HepG2 (cell line): ENCODE data around the gene CTDP1.

ENCODE experiments used
- CREB1 ChIP-seq, 2 experiments: fragments of 450-650 bp in 1 of 2; IDR thresholded peaks; 2 replicates each; pipeline ENCODE4 v1.6.1; 2016 to 2017; ENCODE audit warnings: control low read depth in 1 of 2, mild to moderate bottlenecking in 1 of 2, missing compliant biosample characterization in 1 of 2, missing genetic modification characterization in 1 of 2
- MYNN ChIP-seq: sonication (generic); formaldehyde crosslinking; IDR thresholded peaks from 2 replicates; pipeline ENCODE4 v1.4.0; 2020; ENCODE audit warnings: mild to moderate bottlenecking, low read depth, missing genetic modification reagents
- NFKBIZ ChIP-seq: IDR thresholded peaks from 2 replicates; pipeline ENCODE4 v1.6.1; 2018; ENCODE audit warnings: missing genetic modification reagents, missing compliant biosample characterization
- POLR2A ChIP-seq, 2 experiments: IDR thresholded peaks; 2 replicates each; pipeline ENCODE4 v1.6.1; 2011; ENCODE audit warnings: low read depth in 2 of 2, low read length in 2 of 2, mild to moderate bottlenecking in 1 of 2, moderate library complexity in 1 of 2; ENCODE audit not compliant: insufficient read depth in 1 of 2
- TAF1 ChIP-seq: sonication (generic); formaldehyde crosslinking; IDR thresholded peaks from 2 replicates; pipeline ENCODE4 v1.4.0; 2020; ENCODE audit warnings: missing genetic modification reagents
- ZFP36 ChIP-seq: fragments of 150-350 bp; IDR thresholded peaks from 2 replicates; pipeline ENCODE4 v1.6.1; 2018; ENCODE audit warnings: borderline replicate concordance, low read length, low read depth; ENCODE audit not compliant: partially characterized antibody
- ZSCAN29 ChIP-seq: sonication (generic); formaldehyde crosslinking; conservative IDR thresholded peaks from 2 replicates; pipeline ENCODE4 v1.4.0; 2020; ENCODE audit warnings: mild to moderate bottlenecking, missing genetic modification reagents
- TF ChIP-seq, protein P1 (sequence below), 2 experiments: IDR thresholded peaks; 2 replicates each; pipeline ENCODE4 v1.6.1; 2011 to 2012; ENCODE audit warnings: low read length in 2 of 2, borderline replicate concordance in 1 of 2, low read depth in 1 of 2, mild to moderate bottlenecking in 1 of 2, moderate library complexity in 1 of 2
- TF ChIP-seq, protein P2 (sequence below): sonication (generic); formaldehyde crosslinking; IDR thresholded peaks from 2 replicates; pipeline ENCODE4 v1.5.0; 2020; ENCODE audit warnings: mild to moderate bottlenecking, missing genetic modification reagents, moderate library complexity
- TF ChIP-seq, protein P3 (sequence below): sonication (generic); formaldehyde crosslinking; IDR thresholded peaks from 2 replicates; pipeline ENCODE4 v1.4.0; 2020; ENCODE audit warnings: missing genetic modification reagents
- TF ChIP-seq, protein P4 (sequence below): sonication (generic); formaldehyde crosslinking; IDR thresholded peaks from 2 replicates; pipeline ENCODE4 v1.4.0; 2020; ENCODE audit warnings: missing genetic modification reagents, mild to moderate bottlenecking, borderline replicate concordance
- TF ChIP-seq, protein P5 (sequence below): sonication (generic); formaldehyde crosslinking; IDR thresholded peaks from 2 replicates; pipeline ENCODE4 v1.4.0; 2020; ENCODE audit warnings: mild to moderate bottlenecking, missing genetic modification reagents

DNA sequence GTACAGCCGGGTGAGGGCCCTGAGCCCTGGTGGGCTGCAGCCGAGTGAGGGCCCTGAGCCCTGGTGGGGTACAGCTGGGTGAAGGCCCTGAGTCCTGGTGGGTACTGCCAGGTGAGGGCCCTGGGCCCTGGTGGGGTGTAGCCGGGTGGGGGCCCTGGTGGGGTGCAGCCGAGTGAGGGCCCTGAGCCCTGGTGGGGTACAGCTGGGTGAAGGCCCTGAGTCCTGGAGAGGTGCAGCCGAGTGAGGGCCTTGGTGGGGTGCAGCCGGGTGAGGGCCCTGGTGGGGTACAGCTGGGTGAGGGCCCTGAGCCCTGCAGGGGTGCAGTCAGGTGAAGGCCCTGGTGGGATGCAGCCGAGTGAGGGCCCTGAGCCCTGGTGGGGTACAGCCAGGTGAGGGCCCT lies 37.5 kb downstream of the CTDP1 start:
- TF ChIP-seq POLR2A (IDR thresholded peaks at IDR 0.05; ENCODE audit: insufficient read depth in 1 of 2, low read depth in 2 of 2, low read length in 2 of 2) (no peak), TAF1 (CRISPR knock-in tag) (no peak), NFKBIZ (CRISPR knock-in tag) (no peak), ZFP36 (no peak), ZSCAN29 (CRISPR knock-in tag) (no peak), CREB1 (IDR thresholded peaks at IDR 0.05) (no peak), CREB1 (CRISPR knock-in tag; IDR thresholded peaks at IDR 0.05) (no peak), MYNN (no peak)
- TF ChIP-seq, protein P1, sequence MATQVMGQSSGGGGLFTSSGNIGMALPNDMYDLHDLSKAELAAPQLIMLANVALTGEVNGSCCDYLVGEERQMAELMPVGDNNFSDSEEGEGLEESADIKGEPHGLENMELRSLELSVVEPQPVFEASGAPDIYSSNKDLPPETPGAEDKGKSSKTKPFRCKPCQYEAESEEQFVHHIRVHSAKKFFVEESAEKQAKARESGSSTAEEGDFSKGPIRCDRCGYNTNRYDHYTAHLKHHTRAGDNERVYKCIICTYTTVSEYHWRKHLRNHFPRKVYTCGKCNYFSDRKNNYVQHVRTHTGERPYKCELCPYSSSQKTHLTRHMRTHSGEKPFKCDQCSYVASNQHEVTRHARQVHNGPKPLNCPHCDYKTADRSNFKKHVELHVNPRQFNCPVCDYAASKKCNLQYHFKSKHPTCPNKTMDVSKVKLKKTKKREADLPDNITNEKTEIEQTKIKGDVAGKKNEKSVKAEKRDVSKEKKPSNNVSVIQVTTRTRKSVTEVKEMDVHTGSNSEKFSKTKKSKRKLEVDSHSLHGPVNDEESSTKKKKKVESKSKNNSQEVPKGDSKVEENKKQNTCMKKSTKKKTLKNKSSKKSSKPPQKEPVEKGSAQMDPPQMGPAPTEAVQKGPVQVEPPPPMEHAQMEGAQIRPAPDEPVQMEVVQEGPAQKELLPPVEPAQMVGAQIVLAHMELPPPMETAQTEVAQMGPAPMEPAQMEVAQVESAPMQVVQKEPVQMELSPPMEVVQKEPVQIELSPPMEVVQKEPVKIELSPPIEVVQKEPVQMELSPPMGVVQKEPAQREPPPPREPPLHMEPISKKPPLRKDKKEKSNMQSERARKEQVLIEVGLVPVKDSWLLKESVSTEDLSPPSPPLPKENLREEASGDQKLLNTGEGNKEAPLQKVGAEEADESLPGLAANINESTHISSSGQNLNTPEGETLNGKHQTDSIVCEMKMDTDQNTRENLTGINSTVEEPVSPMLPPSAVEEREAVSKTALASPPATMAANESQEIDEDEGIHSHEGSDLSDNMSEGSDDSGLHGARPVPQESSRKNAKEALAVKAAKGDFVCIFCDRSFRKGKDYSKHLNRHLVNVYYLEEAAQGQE (IDR thresholded peaks at IDR 0.05; ENCODE audit: borderline replicate concordance in 1 of 2, low read depth in 1 of 2, low read length in 2 of 2): no peak
- TF ChIP-seq, protein P2, sequence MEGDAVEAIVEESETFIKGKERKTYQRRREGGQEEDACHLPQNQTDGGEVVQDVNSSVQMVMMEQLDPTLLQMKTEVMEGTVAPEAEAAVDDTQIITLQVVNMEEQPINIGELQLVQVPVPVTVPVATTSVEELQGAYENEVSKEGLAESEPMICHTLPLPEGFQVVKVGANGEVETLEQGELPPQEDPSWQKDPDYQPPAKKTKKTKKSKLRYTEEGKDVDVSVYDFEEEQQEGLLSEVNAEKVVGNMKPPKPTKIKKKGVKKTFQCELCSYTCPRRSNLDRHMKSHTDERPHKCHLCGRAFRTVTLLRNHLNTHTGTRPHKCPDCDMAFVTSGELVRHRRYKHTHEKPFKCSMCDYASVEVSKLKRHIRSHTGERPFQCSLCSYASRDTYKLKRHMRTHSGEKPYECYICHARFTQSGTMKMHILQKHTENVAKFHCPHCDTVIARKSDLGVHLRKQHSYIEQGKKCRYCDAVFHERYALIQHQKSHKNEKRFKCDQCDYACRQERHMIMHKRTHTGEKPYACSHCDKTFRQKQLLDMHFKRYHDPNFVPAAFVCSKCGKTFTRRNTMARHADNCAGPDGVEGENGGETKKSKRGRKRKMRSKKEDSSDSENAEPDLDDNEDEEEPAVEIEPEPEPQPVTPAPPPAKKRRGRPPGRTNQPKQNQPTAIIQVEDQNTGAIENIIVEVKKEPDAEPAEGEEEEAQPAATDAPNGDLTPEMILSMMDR: no peak
- TF ChIP-seq, protein P3, sequence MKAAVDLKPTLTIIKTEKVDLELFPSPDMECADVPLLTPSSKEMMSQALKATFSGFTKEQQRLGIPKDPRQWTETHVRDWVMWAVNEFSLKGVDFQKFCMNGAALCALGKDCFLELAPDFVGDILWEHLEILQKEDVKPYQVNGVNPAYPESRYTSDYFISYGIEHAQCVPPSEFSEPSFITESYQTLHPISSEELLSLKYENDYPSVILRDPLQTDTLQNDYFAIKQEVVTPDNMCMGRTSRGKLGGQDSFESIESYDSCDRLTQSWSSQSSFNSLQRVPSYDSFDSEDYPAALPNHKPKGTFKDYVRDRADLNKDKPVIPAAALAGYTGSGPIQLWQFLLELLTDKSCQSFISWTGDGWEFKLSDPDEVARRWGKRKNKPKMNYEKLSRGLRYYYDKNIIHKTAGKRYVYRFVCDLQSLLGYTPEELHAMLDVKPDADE (CRISPR knock-in tag): no peak
- TF ChIP-seq, protein P4, sequence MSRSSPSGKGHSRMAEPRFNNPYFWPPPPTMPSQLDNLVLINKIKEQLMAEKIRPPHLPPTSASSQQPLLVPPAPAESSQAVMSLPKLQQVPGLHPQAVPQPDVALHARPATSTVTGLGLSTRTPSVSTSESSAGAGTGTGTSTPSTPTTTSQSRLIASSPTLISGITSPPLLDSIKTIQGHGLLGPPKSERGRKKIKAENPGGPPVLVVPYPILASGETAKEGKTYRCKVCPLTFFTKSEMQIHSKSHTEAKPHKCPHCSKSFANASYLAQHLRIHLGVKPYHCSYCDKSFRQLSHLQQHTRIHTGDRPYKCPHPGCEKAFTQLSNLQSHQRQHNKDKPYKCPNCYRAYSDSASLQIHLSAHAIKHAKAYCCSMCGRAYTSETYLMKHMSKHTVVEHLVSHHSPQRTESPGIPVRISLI: no peak
- TF ChIP-seq, protein P5, sequence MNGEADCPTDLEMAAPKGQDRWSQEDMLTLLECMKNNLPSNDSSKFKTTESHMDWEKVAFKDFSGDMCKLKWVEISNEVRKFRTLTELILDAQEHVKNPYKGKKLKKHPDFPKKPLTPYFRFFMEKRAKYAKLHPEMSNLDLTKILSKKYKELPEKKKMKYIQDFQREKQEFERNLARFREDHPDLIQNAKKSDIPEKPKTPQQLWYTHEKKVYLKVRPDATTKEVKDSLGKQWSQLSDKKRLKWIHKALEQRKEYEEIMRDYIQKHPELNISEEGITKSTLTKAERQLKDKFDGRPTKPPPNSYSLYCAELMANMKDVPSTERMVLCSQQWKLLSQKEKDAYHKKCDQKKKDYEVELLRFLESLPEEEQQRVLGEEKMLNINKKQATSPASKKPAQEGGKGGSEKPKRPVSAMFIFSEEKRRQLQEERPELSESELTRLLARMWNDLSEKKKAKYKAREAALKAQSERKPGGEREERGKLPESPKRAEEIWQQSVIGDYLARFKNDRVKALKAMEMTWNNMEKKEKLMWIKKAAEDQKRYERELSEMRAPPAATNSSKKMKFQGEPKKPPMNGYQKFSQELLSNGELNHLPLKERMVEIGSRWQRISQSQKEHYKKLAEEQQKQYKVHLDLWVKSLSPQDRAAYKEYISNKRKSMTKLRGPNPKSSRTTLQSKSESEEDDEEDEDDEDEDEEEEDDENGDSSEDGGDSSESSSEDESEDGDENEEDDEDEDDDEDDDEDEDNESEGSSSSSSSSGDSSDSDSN (CRISPR knock-in tag): no peak
